ENCODE data around the gene SPATA21. TPM values are rescaled to one million over a fixed set of nuclear protein-coding genes. Genes with fewer than 3 reads are reported as not detected.

Gene SPATA21
- total and polyA plus RNA-seq, 10 of the 15 experiments (the other 5 are each of a cell fraction or from before 2014, with no cell fraction given) = 0.05 to 1.1 (median 0.24) TPM; not detected in 1

DNA sequence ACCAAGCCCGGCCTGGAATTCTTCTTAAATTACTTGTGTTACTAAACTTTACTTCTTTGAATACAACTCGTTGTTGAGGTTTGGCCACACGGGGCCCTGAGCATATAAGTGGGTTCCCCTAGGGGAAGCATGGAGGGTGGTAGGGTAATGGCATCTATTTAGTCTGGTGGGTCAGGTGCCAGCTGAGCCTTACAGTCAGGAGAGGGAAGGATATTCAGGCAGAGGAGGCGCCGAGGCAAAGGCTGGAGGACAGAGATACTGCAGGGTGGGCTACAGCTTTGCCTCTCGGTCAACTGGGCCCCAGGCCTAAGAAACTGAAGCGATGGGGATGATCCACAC, 2.9 kb upstream of the SPATA21 start:
- H3K9ac ChIP-seq (ENCODE audit: control insufficient read depth, insufficient read depth, low read length) = peak overlapping the region; percentile 97
- H4K20me1 ChIP-seq (ENCODE audit: control insufficient read depth, insufficient read depth) = no peaks in the 10 kb centered on the region
- FAIRE-seq (no peak), DNase-seq (ENCODE audit: low read depth, low spot score) (no peak), ATAC-seq (peak; percentile 45)
- RAD21 ChIA-PET (ENCODE audit: unreplicated experiment) = interaction anchor here (0.9 to 2.9 kb wide), 8 partner anchors 11 to 74 kb away, joined by 3 to 10 read pairs (median 4); no protein-coding TSS in a partner anchor
- SMC1A ChIA-PET (ENCODE audit: uncharacterized antibody, unreplicated experiment) = interaction anchor here (0.6 to 4.6 kb wide), 12 partner anchors 9 to 90 kb away, joined by 3 to 30 read pairs (median 6); partner anchors contain the start of gene FBXO42
- intact Hi-C loops (cut with micrococcal nuclease; ENCODE audit: unreplicated experiment) = loop anchor here (2.0 to 10.0 kb wide), 4 partner anchors 57 to 515 kb away; partner anchors contain the start of genes RNU1-1 and SZRD1
- no peaks in the 10 kb centered on the region for H3K27me3 ChIP-seq (replicated peaks in 1 of 2; ENCODE audit: control insufficient read depth in 2 of 2, insufficient read depth in 2 of 2, low read length in 1 of 2)
- in situ Hi-C loops (cut with MboI) = no loop called here
- TF ChIP-seq KAT2A (conservative IDR thresholded peaks at IDR 0.05; ENCODE audit: control insufficient read depth, low read depth, low read length) = no peak
- TF ChIP-seq, protein P1, sequence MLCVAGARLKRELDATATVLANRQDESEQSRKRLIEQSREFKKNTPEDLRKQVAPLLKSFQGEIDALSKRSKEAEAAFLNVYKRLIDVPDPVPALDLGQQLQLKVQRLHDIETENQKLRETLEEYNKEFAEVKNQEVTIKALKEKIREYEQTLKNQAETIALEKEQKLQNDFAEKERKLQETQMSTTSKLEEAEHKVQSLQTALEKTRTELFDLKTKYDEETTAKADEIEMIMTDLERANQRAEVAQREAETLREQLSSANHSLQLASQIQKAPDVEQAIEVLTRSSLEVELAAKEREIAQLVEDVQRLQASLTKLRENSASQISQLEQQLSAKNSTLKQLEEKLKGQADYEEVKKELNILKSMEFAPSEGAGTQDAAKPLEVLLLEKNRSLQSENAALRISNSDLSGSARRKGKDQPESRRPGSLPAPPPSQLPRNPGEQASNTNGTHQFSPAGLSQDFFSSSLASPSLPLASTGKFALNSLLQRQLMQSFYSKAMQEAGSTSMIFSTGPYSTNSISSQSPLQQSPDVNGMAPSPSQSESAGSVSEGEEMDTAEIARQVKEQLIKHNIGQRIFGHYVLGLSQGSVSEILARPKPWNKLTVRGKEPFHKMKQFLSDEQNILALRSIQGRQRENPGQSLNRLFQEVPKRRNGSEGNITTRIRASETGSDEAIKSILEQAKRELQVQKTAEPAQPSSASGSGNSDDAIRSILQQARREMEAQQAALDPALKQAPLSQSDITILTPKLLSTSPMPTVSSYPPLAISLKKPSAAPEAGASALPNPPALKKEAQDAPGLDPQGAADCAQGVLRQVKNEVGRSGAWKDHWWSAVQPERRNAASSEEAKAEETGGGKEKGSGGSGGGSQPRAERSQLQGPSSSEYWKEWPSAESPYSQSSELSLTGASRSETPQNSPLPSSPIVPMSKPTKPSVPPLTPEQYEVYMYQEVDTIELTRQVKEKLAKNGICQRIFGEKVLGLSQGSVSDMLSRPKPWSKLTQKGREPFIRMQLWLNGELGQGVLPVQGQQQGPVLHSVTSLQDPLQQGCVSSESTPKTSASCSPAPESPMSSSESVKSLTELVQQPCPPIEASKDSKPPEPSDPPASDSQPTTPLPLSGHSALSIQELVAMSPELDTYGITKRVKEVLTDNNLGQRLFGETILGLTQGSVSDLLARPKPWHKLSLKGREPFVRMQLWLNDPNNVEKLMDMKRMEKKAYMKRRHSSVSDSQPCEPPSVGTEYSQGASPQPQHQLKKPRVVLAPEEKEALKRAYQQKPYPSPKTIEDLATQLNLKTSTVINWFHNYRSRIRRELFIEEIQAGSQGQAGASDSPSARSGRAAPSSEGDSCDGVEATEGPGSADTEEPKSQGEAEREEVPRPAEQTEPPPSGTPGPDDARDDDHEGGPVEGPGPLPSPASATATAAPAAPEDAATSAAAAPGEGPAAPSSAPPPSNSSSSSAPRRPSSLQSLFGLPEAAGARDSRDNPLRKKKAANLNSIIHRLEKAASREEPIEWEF (IDR thresholded peaks at IDR 0.05; ENCODE audit: insufficient replicate concordance, low read depth, low read length) = no peak
- TF ChIP-seq HDGF (IDR thresholded peaks at IDR 0.05) = peak; percentile 63; the same call in 1 of the 2 replicates
- H2AFZ ChIP-seq (ENCODE audit: control insufficient read depth, low read depth, low read length) = peak overlapping the region; percentile 98
- CTCF ChIA-PET = interaction anchor here (0.6 to 6.9 kb wide), 19 partner anchors 10 to 358 kb away, joined by 3 to 50 read pairs (median 6); partner anchors contain the start of gene FBXO42
- H3K9me3 ChIP-seq (replicated peaks; ENCODE audit: control insufficient read depth, insufficient read depth, low read length) = no peaks in the 10 kb centered on the region
- peak overlapping the region; percentile 90; the same call in 1 of the 2 replicates for H3K4me3 ChIP-seq
- peaks cover 36% of the 10 kb centered on the region for H3K79me2 ChIP-seq (ENCODE audit: control insufficient read depth, insufficient read depth, low read length)
- peaks cover 18% of the 10 kb centered on the region; the same call in 1 of the 2 replicates for H3K4me1 ChIP-seq (ENCODE audit: control insufficient read depth, insufficient read depth, low read length)
- H3K36me3 ChIP-seq (ENCODE audit: control insufficient read depth in 2 of 2, insufficient read depth in 2 of 2, low read length in 1 of 2) = peaks cover 2 to 7% of the 10 kb centered on the region in 2 experiments; a peak in 3 of 4 replicates
- WGBS (ENCODE audit: insufficient coverage, insufficient replicate concordance, low lambda C conversion rate, missing lambda C conversion rate) = under 1% methylated on average over 7 of the region's 7 CpGs
- BruUV-seq (replicated peaks) = no TSS peak
- peak overlapping the region; percentile 89 for H3K4me2 ChIP-seq (ENCODE audit: control insufficient read depth, insufficient read depth)
- POLR2A ChIA-PET = interaction anchor here (0.6 to 1.9 kb wide), 8 partner anchors 10 to 362 kb away, joined by 3 to 10 read pairs (median 5); partner anchors contain the start of gene SZRD1
- H3K27ac ChIP-seq (ENCODE audit: control insufficient read depth, insufficient read depth) = peak overlapping the region; percentile 89

Measured in GM12878 (cell line).